ENCODE data around the gene FREY1.
A peak's percentile ranks its signal among the peaks of the same experiment; 100 is the strongest.

Gene FREY1

DNA sequence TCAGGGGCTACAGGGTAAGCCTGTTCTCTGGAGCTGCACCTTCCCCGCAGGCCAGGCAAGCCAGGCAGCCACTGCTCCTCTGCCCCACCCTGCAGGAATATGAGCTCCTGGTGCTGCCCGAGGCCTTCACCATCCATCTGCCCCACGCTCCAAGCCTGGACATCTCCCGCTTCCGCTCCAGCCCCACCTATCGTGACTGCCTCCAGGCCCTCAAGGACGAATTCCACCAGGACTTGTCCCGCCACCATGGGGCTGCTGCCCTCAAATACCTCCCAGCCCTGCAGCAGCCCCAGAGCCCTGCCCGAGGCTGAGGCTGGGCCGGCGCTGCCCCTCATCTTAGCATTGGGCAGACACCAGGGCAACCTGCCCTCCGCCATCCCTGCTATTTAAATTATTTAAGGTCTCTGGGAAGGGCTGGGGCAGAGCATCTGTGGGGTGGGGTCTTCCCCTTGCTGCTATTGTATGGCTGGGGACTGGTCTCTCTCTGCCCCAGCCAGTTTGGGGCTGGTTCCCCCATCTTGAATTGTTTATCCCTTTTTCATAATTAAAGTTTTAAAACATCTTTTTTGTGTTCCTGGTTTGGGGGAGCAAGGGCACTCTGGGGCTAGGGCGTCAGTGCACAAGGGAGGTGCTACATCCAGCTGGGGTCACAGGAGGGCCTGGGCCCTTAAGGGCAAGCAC is 21.6 kb upstream of the FREY1 start:
- DNase-seq (ENCODE audit: low read depth), result no peak

DNA sequence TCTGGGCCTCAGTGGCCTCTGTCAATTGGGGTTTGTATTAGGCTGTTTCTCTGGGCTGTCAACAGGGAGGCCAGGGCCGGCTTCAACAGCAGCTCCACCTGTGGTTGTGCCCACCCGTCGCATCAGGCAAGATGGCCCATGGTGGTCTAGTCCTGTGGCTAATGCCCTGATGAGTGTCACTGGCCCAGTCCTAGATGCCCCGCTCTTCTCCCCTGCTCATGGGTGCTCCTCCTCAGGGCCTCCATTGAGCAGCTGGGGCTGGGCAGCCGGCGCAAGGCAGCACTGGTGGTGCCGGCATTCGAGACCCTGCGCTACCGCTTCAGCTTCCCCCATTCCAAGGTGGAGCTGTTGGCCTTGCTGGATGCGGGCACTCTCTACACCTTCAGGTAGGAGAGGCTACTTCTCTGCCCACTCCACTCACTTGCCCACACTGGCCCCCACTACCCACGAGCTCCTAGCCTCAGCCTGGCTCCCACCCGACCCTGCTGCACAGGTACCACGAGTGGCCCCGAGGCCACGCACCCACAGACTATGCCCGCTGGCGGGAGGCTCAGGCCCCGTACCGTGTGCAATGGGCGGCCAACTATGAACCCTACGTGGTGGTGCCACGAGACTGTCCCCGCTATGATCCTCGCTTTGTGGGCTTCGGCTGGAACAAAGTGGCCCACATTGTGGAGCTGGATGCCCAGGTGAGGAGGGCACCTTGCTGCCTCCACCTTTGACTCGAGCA is 20.8 kb upstream of the FREY1 start:
- no peak for DNase-seq (ENCODE audit: low read depth)

DNA sequence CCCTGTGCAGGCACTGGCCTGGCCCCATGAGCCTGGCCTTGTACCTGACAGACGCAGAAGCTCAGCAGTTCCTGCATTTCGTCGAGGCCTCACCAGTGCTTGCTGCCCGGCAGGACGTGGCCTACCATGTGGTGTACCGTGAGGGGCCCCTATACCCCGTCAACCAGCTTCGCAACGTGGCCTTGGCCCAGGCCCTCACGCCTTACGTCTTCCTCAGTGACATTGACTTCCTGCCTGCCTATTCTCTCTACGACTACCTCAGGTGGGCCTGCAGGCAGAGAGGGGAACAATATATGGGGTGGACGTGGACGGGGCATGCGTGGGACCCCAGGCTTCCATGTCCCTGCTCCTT is 20.2 kb upstream of the FREY1 start:
- no peak for DNase-seq (ENCODE audit: low read depth)

DNA sequence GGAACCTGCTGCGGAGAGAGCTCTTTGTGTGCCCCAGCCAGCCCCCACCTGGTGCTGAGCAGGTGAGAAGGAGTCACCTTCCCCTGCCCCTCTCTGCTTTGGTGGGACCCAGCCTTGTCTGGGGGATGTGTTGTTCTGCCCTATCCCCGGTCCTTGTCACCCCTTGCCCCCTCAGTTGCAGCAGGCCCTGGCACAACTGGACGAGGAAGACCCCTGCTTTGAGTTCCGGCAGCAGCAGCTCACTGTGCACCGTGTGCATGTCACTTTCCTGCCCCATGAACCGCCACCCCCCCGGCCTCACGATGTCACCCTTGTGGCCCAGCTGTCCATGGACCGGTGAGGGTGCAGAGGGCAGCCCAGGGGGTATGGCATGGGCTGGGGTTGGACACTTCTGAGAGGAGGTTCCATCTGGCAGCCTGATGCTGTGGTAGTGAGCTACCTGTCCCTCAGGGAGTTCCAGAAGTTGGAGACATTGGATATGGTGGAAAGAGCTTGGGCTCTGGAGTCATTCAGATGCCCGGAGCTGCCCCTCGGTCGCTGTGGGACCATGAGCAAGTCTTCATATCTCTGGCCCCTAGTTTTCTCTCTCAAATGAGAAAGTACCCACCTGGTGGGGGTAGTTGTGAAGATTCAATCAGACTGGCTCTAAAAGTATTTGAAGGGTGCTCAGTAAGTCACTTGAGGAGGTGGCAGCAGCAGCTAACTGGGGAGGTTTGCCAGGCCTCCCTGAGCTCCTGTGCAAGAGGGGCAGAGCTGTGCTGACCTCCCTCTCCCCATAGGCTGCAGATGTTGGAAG is 19.7 kb upstream of the FREY1 start:
- no peak for DNase-seq (ENCODE audit: low read depth)

DNA sequence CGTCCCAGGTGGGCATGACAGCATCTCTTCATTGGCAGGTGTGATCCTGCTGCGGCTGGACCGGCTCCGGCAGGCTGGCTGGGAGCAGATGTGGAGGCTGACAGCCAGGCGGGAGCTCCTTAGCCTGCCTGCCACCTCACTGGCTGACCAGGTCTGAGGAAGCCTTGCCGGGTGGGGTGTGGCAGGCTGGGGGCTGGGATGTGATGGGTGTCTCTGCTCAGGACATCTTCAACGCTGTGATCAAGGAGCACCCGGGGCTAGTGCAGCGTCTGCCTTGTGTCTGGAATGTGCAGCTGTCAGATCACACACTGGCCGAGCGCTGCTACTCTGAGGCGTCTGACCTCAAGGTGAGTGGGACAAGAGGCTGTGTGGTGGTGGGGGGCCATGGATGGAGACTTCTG is 18.9 kb upstream of the FREY1 start:
- no peak for DNase-seq (ENCODE audit: low read depth)

DNA sequence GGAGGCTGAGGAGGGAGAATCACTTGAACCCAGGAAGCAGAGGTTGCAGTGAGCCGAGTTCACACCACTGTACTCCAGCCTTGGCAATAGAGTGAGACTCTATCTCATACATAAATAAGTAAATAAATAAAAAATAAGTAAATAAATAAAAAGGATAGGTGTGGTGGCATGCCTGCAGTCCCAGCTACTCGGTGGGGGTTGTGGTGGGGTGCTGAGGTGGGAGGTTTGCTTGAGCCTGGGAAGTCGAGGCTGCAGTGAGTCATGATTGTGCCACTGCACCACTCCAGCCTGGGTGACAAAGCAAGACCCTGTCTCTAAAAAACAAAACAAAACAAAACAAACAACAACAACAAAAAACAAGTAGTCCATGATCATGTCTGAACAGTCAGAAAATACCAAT is 18.5 kb upstream of the FREY1 start:
- no peak for DNase-seq (ENCODE audit: low read depth)

DNA sequence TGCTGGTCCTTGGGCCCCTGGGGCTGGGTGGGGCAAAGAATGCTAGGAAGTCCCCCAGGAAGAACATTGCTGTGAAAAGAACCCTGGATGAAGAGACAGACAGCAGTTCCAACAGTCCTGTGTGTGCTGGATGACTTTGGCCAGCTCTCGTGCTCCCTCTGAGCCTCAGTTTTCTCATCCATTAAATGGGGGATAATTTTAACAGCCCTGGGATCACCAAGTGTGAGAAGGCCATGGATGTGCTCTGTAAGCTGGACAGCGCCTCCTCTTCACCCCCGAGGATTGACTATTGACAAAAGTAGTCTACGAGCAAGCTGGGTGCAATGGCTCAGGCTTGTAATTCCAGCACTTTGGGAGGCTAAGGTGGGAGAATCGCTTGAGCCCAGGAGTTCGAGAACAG is 17.9 kb upstream of the FREY1 start:
- no peak for DNase-seq (ENCODE audit: low read depth)

DNA sequence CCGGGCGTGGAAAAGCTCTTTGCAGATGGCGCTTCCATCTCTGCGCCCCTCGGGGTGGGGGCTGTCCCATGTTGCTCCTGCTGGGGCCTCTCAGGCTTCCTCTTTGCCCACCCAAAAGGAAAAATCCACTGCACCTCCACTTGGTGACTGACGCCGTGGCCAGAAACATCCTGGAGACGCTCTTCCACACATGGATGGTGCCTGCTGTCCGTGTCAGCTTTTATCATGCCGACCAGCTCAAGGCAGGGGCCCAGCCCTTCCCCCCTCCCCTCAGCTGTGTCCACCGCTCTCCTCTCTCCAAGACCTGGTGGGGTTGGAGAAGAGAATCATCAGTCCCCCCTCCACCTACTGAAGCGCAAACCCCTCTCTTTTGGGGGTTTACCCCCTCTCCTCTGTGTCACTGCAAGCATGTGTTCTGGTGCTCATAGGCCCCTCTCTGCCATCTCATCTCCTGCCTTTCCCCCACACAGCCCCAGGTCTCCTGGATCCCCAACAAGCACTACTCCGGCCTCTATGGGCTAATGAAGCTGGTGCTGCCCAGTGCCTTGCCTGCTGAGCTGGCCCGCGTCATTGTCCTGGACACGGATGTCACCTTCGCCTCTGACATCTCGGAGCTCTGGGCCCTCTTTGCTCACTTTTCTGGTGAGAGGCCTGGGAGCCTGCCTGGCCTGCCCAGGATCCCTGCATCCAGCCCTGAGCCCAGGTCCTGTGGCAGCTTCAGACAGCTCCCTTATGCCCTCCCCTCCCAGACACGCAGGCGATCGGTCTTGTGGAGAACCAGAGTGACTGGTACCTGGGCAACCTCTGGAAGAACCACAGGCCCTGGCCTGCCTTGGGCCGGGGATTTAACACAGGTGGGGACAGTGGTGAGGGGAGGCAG is 17.2 kb upstream of the FREY1 start:
- no peak for DNase-seq (ENCODE audit: low read depth)

DNA sequence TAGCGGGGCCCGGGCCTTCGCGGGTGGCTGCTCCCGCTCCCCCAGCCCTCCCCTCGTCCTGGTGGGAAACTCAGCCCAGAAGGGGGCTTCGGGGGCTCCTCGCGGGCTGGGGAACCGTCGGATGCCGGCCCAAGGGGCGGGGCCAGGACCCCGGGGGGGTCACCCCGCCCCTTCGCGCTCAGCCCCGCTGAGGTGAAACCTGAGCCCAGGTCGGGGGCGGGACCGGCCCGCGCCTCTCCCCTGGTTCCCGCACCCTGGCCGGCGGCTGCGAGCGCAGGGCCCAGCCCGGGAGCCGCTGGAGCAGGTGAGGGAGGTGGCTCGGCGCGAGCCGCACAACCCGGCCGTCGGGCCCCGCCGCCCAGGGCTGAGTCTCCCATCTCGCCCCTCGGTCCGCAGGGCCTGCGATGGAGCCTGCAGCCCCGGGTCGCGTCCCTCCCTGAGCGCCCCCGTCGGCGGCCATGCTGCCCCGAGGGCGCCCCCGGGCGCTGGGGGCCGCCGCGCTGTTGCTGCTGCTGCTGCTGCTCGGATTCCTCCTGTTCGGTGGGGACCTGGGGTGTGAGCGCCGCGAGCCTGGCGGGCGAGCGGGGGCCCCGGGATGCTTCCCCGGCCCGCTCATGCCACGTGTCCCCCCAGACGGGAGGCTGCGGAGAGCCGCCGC is 15.5 kb upstream of the FREY1 start, which contains the start of gene LARGE2:
TSS of gene LARGE2 (plus strand) at position 232 of the 658 bp plus-strand sequence. CDS start at position 459, 227 bp downstream.
- DNase-seq (ENCODE audit: low read depth), result no peak

DNA sequence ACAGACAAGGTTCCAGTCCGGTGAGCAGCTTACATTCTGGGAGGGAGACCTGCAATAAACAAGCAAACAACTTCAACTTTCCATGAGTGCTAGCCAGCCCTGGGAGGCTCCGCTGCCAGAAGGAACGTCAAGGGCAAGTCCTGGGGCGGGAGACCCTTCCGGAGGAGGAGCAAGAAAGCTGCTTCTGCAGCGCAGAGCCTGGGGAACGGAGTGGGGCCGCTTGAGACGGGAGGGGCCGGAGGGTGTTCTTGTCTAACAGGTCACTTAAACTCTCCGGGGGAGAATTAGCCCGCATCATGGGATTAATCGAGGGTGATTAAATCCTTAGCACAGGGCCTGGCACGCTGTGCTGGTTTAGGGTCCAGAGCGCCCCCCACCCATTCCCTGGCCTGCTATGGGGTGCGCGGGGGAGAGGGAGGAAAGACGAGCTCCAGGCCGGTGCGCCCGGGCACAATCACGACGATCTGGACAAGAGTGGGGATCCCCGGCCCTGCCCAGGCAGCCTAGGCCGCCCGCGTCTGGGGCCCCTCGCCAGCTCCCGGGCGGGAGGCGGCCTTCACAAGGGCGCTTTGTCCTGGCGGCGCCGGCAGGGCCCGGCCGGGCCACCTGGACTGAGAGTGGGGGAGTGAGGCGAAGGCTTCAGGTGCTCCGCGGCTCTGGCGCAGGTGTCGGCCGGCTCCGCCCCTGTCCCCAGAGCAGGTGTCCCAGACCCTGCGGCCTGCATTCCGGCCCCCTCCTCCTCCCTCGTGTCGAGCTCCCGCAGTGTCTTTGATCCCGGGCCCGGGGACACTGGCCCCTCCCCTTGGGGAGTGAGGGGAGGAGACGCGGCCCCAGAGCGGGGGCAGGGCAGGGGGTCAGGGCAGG is 14.7 kb upstream of the FREY1 start:
- no peak for DNase-seq (ENCODE audit: low read depth)

DNA sequence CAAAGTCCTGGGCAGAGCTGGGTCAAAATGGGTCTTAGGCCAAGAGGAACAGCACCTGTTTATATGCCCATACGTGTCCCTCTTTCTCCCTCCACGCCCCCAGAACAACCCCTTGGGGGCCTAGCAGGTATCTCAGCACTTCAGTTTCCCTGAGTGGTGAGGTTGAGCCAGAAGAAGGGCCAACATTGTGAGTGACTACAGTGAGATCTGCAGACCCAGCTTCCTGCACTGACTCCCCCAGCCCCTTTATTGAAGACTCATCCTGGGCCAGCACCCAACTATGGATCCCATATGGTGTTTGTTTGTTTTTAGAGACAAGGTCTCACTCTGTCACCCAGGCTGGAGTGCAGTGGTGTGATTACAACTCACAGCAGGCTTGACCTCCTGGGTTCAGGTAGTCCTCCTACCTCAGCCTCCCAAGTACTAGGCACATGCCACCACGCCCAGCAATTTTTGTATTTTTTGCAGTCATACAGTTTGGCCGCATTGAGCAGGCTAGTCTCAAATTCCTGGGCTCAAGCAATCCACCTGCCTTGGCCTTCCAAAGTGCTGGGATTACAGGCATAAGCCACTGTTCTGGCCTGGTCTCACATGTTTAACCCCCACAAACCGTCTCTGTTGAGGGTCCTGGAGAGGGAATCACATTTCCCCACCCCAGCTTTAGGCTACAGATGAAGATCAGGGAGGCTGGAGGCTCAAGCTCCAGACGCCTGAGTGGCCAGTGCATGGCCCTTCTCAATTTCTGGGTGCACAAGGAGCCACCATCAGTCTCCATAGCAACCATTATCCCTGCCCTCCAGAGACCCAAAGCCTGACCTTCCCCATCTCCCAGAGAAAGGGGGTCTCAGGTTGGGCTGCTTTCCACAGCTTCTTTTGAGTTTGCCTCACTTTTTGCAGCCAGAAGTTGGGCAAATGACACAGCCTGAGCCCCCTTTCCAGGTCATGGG is 13.7 kb upstream of the FREY1 start:
- no peak for DNase-seq (ENCODE audit: low read depth)

DNA sequence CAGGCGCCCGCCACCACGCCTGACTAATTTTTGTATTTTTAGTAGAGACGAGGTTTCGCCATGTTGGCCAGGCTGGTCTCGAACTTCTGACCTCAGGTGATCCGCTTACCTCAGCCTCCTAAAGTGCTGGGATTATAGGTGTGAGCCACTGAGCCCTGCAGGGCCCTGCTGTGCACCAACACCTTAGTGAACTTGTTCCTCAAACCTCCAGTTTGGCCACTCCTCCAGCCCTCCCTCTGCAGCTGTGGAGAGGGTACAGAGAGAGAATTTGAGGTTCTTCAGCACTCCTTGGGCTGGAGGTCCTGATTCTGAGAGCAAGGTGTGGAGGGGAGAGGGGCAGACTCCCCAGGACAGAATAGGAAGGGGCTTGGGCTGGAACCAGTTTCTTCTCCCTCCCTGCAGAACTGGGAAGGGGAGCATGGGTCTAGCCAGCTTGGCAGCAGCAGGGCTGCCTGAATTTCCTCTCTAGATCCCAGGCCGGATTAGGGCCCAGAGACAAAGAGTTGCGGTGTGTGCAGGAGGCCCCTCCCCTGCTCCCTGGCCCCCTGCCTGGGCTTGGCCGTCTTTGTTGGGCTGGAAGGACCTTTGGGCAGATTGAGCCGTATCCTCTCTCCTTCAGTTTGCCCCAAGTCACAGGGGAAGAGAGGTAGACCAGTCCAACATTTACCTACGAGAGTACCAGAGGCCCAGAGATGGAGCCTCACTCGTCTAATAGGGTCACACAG is 12.9 kb upstream of the FREY1 start:
- no peak for DNase-seq (ENCODE audit: low read depth)

DNA sequence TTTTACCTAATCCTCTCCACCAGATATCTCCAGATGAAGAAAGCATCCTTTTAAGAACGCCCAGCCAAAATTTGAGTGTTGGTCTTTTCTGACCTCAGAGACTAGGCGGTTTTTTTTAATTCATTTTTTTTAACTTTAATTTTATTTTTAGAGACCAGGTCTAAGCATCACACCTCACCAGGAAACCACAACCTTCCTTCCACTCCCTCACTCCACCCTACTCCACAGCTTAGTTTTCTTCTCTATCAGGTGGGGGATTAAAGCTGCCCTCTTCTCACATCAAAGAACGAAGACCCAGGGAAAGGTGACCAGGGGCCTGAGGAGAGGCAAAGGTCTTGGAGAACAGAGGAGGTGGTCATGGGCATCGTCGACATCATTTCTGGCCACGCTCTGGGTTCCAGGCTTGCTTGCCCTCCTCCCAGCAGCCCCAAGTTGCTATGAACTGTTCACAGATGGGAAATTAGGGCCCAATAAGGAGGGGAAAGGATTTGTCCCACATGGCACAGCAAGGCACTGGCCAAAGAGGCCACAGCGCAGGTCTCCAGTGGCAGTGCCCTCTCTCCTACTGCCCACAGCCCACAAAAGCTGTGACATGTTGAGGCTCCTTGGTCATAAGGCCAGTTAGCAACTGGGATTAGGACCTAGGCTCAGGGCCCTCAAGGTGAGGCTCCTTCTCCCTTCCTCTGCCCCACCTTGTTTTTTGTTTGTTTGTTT is 12.0 kb upstream of the FREY1 start:
- DNase-seq (ENCODE audit: low read depth), result no peak

DNA sequence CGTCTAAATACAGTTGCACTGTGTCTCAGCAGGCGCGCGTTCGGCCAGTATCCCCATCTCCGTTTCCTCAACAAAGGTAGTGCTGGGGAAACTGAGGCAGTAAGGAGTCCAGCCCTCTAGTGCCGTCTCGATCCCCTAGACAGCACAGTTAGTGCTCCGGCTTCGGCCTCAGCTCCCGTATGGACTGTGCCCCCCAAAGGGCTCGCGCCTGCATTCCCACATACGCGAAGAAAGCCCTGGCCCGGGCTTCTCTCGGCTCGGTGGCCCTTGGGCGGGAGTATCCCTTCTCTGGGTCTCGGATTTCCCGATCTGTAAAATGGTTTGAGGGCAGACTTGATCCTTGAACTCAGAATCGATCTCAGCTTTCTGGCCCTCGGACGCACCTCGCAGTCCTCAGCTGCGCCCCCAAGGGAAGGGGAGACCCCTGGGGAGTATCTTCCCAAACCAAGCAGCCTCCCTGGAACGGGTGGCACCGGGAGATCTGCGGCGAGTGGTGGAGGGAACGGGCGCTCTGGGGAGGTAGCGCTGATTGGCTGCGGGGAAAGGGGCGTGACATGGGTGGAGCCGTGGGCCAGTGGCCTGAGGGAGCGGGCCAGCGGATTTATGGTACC is 11.4 kb upstream of the FREY1 start:
- peak; percentile 22 for DNase-seq (ENCODE audit: low read depth)

DNA sequence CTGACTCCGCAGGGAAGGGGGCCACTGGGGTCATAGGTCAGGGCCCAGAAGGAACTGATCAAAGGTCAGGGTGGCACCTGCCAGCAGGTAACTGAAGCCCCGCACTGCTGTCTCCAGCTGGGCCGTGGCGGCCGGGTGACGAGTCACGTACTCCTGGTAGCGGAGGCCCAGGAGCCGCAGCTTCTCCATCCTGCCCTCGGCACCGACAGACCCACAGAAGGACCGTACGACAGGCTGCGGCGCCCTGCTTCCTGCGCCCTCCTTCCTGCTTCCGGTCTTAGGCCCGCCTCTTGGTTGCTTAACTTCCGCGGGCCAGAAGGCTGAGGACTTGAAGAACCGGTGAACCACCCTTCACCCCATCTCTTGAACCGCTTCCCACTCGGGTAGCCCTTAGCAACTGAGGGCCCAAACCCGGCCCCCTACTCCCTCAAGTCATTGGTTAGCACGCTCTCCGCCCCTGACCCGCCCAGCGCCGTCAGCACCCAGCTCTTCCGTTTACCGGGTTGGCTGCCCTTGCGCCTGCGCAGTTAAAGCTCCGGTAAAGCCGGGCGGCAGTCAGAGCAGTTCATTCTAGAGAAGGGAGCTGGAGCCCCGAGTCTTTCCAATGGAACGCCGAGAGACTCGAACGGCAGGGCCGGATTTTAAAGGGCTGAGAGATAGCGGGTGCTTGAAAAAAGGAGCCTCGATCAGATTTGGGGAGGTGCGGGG is 10.7 kb upstream of the FREY1 start, which contains the start of gene PEX16:
TSS of gene PEX16 (minus strand) at position 255 of the 708 bp plus-strand sequence. CDS start at position 189, 66 bp downstream.
- DNase-seq (ENCODE audit: low read depth), result peak; percentile 96

DNA sequence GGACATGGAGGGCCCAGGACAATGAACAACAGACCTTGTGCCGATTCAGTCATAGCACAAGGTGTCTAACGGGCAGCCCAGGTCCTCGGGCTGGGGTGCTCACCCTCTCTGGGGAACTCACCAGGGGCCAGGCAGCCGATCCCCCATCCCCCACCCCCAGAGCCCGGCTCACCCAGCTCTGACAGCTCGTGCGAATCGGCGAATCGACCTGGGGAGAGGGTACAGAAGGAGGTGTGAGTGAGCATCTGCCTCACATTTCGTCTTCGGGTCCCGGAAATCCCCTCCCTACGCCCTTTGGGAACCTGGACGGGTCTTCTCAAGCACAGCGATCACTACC is 10.2 kb upstream of the FREY1 start:
- DNase-seq (ENCODE audit: low read depth), result no peak

DNA sequence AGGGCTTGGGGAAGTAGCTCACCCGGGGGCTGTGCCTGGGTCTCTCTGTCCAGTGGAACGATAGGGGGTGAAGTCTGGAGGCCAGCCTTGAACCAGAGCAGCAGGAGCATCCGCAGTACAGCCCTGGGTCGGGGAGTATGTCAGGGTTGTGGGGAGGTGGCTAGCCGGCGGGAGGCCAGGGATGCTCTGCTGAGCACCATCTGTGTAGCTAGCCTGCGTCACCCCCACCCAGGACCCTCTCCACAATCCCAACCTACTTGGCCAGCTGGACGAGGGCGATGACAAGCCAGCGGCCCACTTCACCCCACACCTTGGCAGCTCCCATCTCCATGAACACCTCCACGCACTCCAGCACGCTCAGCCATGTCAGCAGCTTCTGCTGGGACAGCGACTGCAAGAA is 8.4 kb upstream of the FREY1 start:
- DNase-seq (ENCODE audit: low read depth), result no peak

Measured in HS-5 (cell line).